Heart left ventricle (tissue), 16 donors: ENCODE data around the gene TMEM202. TPM values are rescaled to one million over a fixed set of nuclear protein-coding genes. Genes with fewer than 3 reads are reported as not detected.

ENCODE experiments used
- ATAC-seq, 4 donors: fragments of 200-7000 bp; cut with Tn5 transposase; one replicate each; pipeline ENCODE4 v1.9.1; 2020 to 2022; ENCODE audit warnings: moderate library complexity in 4 of 4, mild to moderate bottlenecking in 3 of 4, moderate number of reproducible peaks in 1 of 4
- DNase-seq, 5 donors: peaks; one replicate each; pipeline ENCODE4 v3.0.0-alpha.2; 2020
- H3K27ac ChIP-seq, 12 donors: fragments of 200-600 bp; sonication (generic) in 4 of 12; one replicate each; pipeline versions ENCODE4 v1.5.0 to v1.8.0; 2016 to 2022; ENCODE audit warnings: mild to moderate bottlenecking in 2 of 12
- H3K27me3 ChIP-seq, 9 donors: fragments of 200-600 bp; sonication (generic) in 2 of 9; one replicate each; pipeline versions ENCODE4 v1.5.1 to v1.8.0; 2016 to 2022; ENCODE audit warnings: mild to moderate bottlenecking in 3 of 9
- H3K36me3 ChIP-seq, 9 donors: fragments of 200-600 bp; sonication (generic) in 2 of 9; one replicate each; pipeline versions ENCODE4 v1.5.0 to v1.8.0; 2018 to 2022; ENCODE audit warnings: mild to moderate bottlenecking in 2 of 9
- H3K4me1 ChIP-seq, 12 donors: fragments of 200-600 bp; sonication (generic) in 4 of 12; one replicate each; pipeline versions ENCODE4 v1.5.0 to v1.8.0; 2016 to 2022; ENCODE audit warnings: mild to moderate bottlenecking in 3 of 12
- H3K4me3 ChIP-seq, 12 donors: fragments of 200-600 bp; sonication (generic) in 4 of 12; one replicate each; pipeline versions ENCODE4 v1.5.0 to v1.8.0; 2017 to 2022; ENCODE audit warnings: mild to moderate bottlenecking in 9 of 12, moderate library complexity in 4 of 12
- H3K9me3 ChIP-seq, 12 donors: fragments of 200-600 bp; sonication (generic) in 4 of 12; one replicate each; pipeline versions ENCODE4 v1.5.0 to v1.8.0; 2016 to 2022; ENCODE audit warnings: mild to moderate bottlenecking in 1 of 12
- POLR2A ChIP-seq, 2 donors: fragments of 450-650 bp; IDR thresholded peaks; one replicate each; pipeline ENCODE4 v1.6.1; 2017; ENCODE audit warnings: antibody characterized with exemption in 2 of 2, mild to moderate bottlenecking in 2 of 2, moderate library complexity in 2 of 2
- WGBS, 4 donors: extraction: QIAGEN DNeasy Blood & Tissue Kit in 2 of 4; methylation state at CpG; one replicate each; pipeline versions ENCODE4 v1.1.5 to v1.1.7; 2013 to 2018; 5-methylcytosine and 5-hydroxymethylcytosine counted together
- intact Hi-C, 10 donors: fragments of 100-400 bp; cut with DNase I; formaldehyde crosslinking; loops; one replicate each; pipeline versions ENCODE4 v1.11.1 to v1.14.2; 2022
- polyA plus RNA-seq, 2 donors: library from polyadenylated mRNA; stranded (reverse); fragments of 200-250 nt; gene quantifications; one replicate each; pipeline ENCODE4 v1.2.3, GENCODE V29; 2013
- total RNA-seq, 9 donors: library from RNA; depleted of rRNA in 2 of 9; stranded (reverse); fragments of >200 nt in 2 of 9; fragmentation: NEBNext Ultra II Directional in 3 of 9; extraction: Animal tissue kit (Norgen Biotek cat#: 25700) in 3 of 9; gene quantifications; one replicate each; pipeline versions ENCODE4 v1.1.0 to v1.2.4, GENCODE V29; 2016 to 2023
- TF ChIP-seq, protein P1 (sequence below), 12 donors: fragments of 200-600 bp; sonication (generic) in 4 of 12; IDR thresholded peaks; one replicate each; pipeline versions ENCODE4 v1.5.0 to v1.8.0; 2018 to 2022; ENCODE audit warnings: antibody characterized with exemption in 12 of 12, mild to moderate bottlenecking in 5 of 12
- donor health status: ischemic (EF 13 %, LVEDD 7.1; RV severe dilation, severe dysfunction).
- donor health status: healthy with polysubstance abuse.
- donor health status: DM: no; HTN: yes; CAD: no.
- donor health status: DM: no; HTN: no; CAD: no.
- donor health status: ischemic (EF 25% LVEDD 6.9; RV normal size, moderate dysfunction).
- donor health status: ischemic (EF 25% LVEDD 5.7; RV mildly dilated, moderate dysfunction).
- donor health status: healthy.
- donor health status: DM: yes; HTN: yes; CAD: no.
- donor health status: ischemic (EF 35%, LVEDD 5.7; RV mildly dilated, moderate dysfunction).
- donor health status: nonischemic (EF 11% LVEDD 7.7; RV severe dilation, severe dysfunction).
- donor health status: DM: yes; HTN: yes; CAD: no.
- donor health status: PGD.
- donor health status: ischemic (EF 29% LVEDD 5.4; RV normal size, mild dysfunction).
- donor health status: nonischemic (EF 23%, LVEDD 6.1; RV moderate dilation, normal function).

TMEM202 gene
- total and polyA plus RNA-seq, 11 donors = not detected

DNA sequence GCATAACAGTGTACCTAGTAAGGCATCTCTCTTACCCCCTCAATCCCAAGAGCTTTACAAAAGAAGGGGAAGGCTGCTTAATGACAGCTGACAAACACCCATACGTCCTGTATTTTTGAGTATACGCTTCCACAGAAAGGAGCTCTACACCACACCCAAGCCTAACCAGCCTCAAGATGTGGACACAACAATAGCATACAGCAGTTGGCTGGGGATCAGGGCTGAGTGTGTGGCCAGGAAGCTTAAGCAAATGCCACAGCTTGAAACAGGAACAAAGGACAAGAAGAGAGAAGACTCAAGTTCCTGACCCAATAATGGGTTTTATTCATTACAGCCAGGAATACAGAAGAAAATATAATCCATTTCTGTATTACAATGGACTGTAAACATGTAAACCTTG lies 29.2 kb upstream of the TMEM202 start:
- H3K27me3 ChIP-seq = no peaks in the 10 kb centered on the region
- H3K27ac ChIP-seq = peak overlapping the region in 6 of 12 donors; percentile 17 to 76 (median 34)
- 54 to 69% (median 61%) methylated on average over 2 of the region's 2 CpGs for WGBS, 4 donors
- H3K9me3 ChIP-seq = no peaks in the 10 kb centered on the region
- ATAC-seq = peak; percentile 53 to 84 (median 76)
- TF ChIP-seq, protein P1, sequence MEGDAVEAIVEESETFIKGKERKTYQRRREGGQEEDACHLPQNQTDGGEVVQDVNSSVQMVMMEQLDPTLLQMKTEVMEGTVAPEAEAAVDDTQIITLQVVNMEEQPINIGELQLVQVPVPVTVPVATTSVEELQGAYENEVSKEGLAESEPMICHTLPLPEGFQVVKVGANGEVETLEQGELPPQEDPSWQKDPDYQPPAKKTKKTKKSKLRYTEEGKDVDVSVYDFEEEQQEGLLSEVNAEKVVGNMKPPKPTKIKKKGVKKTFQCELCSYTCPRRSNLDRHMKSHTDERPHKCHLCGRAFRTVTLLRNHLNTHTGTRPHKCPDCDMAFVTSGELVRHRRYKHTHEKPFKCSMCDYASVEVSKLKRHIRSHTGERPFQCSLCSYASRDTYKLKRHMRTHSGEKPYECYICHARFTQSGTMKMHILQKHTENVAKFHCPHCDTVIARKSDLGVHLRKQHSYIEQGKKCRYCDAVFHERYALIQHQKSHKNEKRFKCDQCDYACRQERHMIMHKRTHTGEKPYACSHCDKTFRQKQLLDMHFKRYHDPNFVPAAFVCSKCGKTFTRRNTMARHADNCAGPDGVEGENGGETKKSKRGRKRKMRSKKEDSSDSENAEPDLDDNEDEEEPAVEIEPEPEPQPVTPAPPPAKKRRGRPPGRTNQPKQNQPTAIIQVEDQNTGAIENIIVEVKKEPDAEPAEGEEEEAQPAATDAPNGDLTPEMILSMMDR (IDR thresholded peaks at IDR 0.05) = no peak
- TF ChIP-seq POLR2A (IDR thresholded peaks at IDR 0.05) = no peak
- intact Hi-C loops = no loop called here
- peaks cover 0 to 84% (median 17%) of the 10 kb centered on the region in 12 donors for H3K4me1 ChIP-seq
- H3K36me3 ChIP-seq = peaks cover 0 to 27% (median 14%) of the 10 kb centered on the region in 9 donors
- no peak overlapping the region for H3K4me3 ChIP-seq
- DNase-seq = peak in 4 of 5 donors; percentile 34 to 70 (median 49)

DNA sequence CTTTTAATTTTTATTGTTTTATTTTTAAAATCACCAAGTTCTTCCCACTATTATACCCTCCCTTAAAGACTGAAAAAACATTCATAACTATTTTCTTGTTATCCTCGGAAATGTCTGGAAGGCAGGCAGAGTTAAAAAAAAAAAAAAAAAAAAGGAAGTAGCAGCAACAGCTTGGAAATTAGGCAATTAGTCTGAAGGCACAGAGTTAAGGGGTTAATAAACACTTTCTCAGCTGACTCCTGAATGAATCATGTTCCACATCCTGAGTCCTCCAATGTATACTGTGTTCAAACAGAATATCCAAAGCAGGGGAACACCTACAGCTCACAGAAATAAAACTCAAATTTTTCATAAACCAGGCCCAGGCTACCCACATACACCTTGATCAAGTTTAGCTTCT lies 28.1 kb upstream of the TMEM202 start:
- peak overlapping the region in 1 of 12 donors; percentile 76 for H3K27ac ChIP-seq
- H3K4me1 ChIP-seq = peaks cover 0 to 95% (median 25%) of the 10 kb centered on the region in 12 donors
- intact Hi-C loops = loop anchor here in 2 of 10 donors (10.0 kb wide), 1 partner anchor 105 kb away; the partner anchor contains the start of gene ARIH1 (in 2 of the 2)
- DNase-seq = no peak
- TF ChIP-seq POLR2A (IDR thresholded peaks at IDR 0.05) = no peak
- TF ChIP-seq, protein P1 (IDR thresholded peaks at IDR 0.05) = no peak
- H3K36me3 ChIP-seq = peaks cover 0 to 27% (median 12%) of the 10 kb centered on the region in 9 donors
- H3K27me3 ChIP-seq = no peaks in the 10 kb centered on the region
- WGBS, 4 donors = 66 to 79% (median 75%) methylated on average over 1 of the region's 1 CpG
- H3K4me3 ChIP-seq = no peak overlapping the region
- no peaks in the 10 kb centered on the region for H3K9me3 ChIP-seq
- peak in 1 of 4 donors; percentile 39 for ATAC-seq

DNA sequence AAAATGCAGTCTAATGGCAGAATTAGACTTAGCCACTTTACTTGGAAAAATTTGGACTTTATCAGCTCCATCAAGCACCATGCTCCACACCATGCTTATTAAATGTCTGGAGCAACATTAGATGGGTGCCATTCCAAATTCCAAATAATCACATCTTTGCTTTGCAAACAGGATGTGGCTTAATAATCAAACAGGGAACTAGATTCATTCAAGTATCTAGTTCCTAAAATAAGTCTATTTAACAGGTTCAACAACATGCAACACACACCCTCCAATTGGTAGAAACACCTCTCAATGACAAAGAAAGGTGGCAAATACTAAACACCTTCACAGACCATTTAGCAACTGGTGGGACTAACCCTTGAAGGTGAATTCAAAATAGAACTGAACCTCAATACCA lies 25.7 kb upstream of the TMEM202 start:
- DNase-seq = no peak
- TF ChIP-seq, protein P1 (IDR thresholded peaks at IDR 0.05) = no peak
- no peak for TF ChIP-seq POLR2A (IDR thresholded peaks at IDR 0.05)
- no peak for ATAC-seq
- Histone ChIP-seq H3K9me3 (no peaks in the 10 kb centered on the region), H3K4me1 (peaks cover 0 to 93% (median 36%) of the 10 kb centered on the region in 12 donors), H3K4me3 (no peak overlapping the region), H3K27ac (peak overlapping the region in 1 of 12 donors; percentile 58), H3K27me3 (no peaks in the 10 kb centered on the region), H3K36me3 (peaks cover 0 to 25% (median 12%) of the 10 kb centered on the region in 9 donors)
- intact Hi-C loops = loop anchor here in 2 of 10 donors (10.0 kb wide), 1 partner anchor 102 kb away; the partner anchor contains the start of gene ARIH1 (in 2 of the 2)

DNA sequence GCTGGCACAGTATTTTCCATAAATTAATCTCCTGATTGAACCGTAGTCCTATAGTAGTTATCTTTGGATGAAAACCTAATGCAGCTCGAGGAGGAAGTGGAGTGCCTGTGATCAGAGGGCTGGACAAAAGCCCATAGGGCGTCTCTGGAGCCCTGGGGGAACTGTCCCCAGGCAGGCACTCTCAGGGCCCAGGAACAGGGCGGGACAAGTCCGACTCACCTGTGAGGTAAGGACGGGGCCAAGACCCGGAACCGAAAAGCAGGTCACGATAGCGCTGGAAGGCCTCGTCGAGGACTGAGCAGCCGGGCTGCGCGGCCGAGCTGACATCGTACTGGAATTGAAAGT lies 22.6 kb upstream of the TMEM202 start:
- intact Hi-C loops = loop anchor here in 5 of 10 donors (5.0 to 10.0 kb wide), 3 partner anchors 87 to 99 kb away; partner anchors contain the start of gene ARIH1 (in 4 of the 5)
- H3K27me3 ChIP-seq = no peaks in the 10 kb centered on the region
- peak overlapping the region; percentile 53 to 97 (median 91) for H3K27ac ChIP-seq
- H3K36me3 ChIP-seq = peaks cover 0 to 9% (median 0%) of the 10 kb centered on the region in 9 donors
- H3K9me3 ChIP-seq = no peaks in the 10 kb centered on the region
- peak in 1 of 5 donors; percentile 54 for DNase-seq
- peak; percentile 50 to 71 (median 52) for ATAC-seq
- WGBS, 4 donors = 0 to 1% (median 0%) methylated on average over 13 to 17 of the region's 17 CpGs
- peak overlapping the region; percentile 57 to 98 (median 83) for H3K4me3 ChIP-seq
- H3K4me1 ChIP-seq = peaks cover 0 to 71% (median 22%) of the 10 kb centered on the region in 12 donors
- TF ChIP-seq, protein P1 (IDR thresholded peaks at IDR 0.05) = no peak
- TF ChIP-seq POLR2A (IDR thresholded peaks at IDR 0.05) = no peak
